Measurements from ENCODE around the gene OR13J1.

OR13J1 gene

DNA sequence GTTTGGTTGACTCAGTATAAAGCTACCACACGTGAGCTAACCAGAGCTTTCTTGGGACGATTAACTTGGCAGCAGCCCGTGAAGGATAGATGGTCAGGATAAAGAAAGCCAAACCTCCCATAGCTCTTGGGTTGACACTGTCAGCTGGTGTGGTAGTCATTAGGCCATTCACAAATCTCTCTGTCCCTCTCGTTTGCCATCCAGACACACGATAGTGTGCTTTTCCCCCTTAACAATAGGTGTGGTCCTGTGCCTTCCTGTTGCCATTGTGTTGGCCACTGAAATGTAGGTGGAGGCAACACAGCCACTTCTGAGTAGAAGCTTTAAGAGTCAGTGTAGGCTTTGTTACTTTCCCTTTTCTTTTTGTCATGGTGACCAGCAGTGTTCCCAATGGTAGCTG, 11.7 kb downstream of the OR13J1 start:
- DNase-seq (ENCODE audit: low read depth in 2 of 2), result no peak

DNA sequence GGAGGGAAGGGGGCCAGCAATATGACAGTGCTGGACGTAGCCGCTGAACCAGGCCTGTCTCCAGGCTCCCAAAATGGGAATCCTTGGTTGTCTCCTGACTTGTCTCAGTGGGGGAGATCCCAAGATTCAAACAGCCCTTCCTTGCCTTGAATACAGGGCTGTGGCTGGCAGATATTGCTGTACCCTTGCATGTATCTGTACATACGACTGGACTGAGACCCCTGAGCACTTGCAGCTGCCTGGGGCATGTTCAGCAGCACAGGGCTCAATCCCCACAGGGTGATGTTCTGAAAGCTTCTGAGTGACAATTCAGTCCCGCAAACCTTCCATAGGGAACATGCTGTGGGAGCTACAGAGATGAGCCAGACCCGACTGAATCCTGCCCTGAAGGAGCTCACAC, 13.3 kb downstream of the OR13J1 start:
- no peak for DNase-seq (ENCODE audit: low read depth in 2 of 2)

DNA sequence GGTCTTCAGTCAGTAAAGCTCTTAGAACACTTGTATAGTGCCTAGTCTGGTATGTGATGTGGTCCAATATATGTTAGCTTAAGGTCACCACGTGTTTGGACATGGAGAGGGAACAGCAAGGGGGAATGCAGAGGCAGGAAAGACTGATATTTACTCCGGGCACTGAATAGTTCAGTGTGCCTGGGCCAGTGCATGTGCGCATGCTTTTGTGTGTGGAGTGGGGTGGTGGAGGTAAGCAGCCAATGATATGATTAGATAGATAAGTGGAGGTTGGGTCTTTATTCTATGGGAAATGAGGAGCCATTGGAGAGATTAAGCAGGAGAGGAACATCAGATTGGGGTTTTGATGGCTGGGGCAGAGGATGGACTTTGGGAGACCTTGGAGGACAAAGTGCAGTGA, 14.0 kb downstream of the OR13J1 start:
- DNase-seq (ENCODE audit: low read depth in 2 of 2), result no peak

DNA sequence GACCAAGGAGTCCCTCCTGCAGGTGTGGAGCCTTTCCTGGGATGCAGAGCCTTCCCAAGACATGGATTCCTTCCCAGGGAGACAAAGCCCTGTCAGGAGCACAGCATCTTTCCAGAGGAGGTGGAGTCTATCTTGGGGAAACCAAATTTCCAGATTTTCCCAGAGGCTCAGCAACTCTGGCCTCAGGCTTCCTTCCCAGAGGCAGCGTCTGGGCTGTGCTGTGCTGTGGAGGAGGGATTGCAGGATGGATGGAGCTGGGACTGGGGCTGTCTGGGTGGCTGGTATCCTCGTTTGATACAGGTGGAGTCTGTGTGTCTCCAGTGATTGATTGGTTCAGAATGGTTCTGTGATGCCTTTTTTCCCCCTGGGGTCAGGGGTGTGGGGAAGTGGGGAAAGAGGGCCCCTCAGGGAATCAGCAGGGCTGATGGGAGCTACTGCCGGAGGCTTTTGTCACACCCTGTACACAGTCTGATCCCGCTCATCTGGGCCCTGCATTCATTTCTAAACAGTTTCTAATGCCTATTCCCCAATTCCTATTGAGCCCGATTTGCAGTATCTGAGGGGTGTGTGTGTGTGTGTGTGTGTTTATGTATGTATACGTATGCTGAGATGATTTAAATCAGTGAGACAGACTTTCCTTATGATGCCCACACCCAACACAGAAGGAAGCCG, 16.0 kb downstream of the OR13J1 start:
- DNase-seq (ENCODE audit: low read depth in 2 of 2), result no peak

DNA sequence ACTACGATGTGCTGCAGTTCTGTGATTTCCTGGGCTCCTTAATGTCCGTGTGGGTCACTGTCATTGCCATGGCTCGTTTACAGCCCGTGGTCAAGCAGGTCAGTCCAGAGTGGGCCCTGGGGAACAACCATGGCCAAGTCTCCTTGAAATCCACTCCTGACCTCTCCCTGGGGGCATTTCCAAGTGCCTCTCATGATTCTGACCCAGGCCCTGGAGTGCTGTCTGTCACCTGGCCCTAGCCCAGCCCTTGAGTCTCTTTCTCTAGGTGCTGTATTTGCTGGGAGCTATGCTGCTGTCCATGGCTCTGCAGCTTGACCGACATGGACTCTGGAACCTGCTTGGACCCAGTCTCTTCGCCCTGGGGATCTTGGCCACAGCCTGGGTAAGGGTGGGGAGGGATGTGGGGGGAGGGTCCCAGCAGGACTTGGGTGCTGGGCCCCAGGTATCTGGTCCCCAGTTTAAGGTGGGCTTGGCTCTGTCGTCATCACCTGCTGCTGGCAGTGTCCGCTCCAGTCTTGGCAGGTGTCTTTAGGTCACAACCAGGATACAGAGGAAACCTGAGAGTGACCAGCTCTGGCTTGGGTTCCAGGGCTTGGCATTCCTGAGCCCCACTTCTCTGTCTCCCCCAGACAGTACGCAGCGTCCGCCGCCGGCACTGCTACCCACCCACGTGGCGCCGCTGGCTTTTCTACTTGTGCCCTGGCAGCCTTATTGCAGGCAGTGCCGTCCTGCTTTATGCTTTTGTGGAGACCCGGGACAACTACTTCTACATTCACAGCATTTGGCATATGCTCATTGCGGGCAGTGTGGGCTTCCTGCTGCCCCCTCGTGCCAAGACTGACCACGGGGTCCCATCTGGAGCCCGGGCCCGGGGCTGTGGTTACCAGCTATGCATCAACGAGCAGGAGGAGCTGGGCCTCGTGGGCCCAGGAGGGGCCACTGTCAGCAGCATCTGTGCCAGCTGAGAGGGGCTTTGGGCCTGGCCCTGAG, 17.0 kb downstream of the OR13J1 start:
- no peak for DNase-seq (ENCODE audit: low read depth in 2 of 2)

DNA sequence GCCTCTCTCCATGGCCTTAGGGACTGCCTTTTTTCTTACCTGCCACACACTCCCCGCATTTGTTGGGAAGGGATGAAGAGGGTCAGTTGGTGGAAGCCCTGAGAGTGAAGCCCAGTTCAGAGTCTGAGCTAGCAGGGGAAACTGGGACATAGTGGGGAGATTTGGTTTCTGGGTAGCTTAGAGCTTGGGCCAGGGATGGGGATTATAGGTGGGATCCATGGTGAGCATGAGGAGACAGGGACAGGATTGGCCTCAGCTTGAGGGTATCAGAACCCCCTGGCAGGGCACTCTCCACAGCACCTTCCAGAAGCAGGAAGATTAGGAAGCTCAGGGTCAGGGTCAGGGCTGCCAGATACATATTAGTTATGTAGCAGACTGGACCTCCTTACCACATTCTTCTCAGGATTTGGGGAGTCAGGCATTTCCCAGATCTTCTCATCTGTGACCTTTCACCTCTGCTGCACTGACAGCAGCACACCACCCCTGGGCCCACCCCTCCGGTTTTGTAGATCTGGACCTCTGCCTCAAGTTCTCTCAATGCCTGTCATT, 17.9 kb downstream of the OR13J1 start:
- DNase-seq (ENCODE audit: low read depth in 2 of 2), result no peak

DNA sequence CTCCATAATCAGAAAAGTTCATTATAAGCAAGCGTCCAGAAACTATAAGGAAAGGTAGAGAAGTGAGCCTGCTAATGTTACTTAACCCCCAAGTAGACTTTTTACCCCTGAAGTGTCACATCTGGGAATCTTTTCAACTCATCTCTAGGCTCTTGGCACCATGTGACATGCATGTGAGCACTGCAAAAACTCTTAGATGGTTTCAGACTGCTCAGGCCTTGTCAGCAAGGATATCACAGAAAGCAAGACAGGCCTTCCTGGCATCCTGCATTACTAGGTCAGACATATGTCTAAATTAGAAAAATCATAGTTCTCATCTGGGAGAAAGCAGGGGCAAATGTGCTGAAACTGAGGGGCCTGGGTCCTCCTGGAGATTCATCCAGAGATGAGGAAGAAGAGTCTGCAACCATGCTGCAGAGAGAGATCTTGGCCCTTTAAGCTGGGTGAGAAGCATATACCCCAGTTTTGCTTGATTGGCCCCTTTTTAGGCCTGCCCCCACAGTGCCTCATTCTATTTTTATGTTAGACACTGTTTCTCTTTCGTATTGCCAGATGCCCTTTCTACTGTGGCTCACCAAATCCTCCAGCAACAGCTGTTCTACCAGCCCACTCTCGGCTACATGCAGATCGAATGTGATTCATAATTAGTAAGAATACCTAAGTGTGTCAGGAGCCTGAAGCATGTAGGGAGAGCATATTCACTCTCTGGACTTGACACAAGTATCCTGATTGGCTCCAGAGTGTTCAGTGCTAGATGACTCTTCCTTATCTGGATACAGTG, 22.2 kb downstream of the OR13J1 start:
- no peak for DNase-seq (ENCODE audit: low read depth in 2 of 2)

DNA sequence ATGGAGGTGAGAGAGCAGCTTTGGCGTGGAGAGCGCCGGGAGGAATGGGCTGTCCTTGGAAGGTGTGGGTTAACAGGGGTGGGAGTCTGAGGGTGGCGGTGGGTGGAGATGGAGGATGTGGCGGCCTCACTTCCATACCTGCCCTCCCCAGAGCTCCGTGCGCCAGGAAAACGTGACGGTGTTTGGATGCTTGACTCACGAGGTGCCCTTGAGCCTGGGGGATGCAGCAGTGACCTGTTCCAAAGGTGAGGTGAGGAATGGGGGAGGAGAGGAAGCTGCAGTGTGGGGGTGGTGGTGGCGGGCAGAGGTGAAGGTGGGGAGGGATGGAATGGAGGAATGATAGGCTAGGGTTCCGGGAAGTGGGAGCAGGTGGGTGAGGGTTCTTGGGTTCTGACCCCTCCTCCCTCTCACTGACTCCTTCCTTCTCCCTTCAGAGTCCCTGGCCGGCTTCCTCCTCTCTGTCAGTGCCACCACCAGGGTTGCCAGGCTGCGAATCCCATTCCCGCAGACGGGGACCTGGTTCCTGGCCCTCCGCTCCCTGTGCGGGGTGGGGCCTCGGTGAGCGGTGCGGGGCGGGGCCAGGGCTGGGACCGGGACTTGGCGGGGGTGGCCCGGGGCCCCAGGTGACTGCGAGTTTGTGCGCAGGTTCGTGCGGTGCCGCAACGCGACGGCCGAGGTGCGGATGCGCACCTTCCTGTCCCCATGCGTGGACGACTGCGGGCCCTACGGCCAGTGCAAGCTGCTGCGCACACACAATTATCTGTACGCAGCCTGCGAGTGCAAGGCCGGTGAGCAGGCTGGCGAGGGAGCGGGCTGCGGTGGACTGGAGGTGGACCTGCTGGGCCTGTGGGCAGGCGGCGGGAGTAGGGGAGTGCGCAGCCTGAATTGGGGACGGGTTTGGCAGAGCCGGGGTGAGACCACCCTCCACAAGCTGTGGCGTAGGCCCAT, 24.1 kb downstream of the OR13J1 start:
- DNase-seq (ENCODE audit: low read depth in 2 of 2), result no peak

DNA sequence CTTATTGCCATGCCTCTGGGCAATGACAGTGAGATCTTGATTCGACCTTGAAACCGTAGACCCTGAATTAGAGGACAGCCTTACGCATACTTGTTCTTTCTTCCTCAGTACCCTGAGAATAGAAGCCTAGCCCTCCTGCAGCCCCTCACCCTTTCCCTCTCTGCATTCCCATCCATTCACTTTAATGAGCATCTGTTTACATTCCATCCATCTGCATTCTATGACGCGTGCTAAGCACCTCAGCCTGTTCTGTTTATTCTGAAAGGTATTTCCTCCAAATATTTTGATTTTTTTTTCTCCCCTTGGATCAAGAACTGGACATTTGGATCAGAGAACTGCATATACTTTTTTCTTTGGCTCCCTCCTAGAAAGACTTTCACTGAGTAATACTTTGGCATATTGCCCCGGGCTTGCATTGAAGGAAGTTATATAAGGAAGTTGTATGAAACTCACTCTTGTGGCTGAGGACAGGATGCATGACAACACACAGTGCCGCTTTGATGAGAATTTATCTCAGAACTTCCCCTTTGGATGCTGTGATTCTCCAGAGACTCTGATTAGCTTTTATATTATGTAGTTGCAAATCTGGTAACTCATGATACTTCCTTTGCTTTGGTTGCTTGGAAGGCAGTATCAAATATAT, 25.5 kb downstream of the OR13J1 start:
- no peak for DNase-seq (ENCODE audit: low read depth in 2 of 2)

DNA sequence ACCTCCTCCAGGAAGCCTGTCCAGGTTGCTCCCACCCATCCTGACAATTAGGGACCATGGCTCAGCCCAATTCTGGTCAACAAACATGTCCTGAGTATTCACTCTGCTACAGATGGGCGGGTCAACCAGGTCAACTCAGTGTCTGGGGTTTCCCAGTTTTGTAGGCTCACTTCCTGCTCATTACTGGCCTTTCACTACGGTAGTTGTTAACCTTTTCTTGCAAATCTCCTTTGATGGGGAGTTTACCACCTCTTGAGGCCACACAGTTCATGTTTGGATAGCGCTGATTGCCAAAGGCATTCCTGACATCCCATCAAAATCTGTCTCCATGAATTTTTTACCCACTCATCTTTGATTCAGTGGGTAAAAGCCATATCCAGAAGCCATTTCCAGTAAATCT, 27.4 kb downstream of the OR13J1 start:
- DNase-seq (ENCODE audit: low read depth in 2 of 2), result no peak

DNA sequence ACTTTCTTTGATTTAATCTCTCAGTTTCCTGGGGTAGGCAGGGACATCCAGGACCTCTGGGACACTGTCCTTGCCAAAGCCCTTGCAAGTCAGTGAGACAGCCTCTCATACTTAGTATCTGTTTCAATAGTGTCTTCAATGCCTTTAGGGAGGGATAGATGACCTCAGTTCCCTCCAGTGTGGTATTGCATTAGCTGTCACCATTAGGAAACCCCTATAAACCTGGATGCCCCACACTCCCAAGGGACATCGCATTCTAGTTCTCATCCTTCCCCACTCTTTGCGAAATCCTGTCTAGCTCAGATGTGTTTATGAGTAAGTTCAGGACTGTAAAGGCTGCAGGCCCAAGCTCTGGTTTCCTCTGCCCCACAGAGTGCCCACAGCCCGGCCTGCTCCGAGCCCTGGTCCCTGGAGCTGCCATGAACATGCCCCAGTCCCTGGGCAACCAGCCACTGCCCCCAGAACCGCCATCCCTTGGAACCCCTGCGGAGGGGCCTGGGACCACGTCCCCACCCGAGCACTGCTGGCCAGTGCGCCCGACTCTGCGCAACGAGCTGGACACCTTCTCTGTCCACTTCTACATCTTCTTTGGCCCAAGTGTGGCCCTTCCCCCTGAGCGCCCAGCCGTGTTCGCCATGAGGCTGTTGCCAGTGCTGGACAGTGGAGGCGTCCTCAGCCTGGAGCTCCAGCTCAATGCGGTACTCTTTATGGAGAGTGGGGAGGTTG, 28.0 kb downstream of the OR13J1 start:
- no peak for DNase-seq (ENCODE audit: low read depth in 2 of 2)

DNA sequence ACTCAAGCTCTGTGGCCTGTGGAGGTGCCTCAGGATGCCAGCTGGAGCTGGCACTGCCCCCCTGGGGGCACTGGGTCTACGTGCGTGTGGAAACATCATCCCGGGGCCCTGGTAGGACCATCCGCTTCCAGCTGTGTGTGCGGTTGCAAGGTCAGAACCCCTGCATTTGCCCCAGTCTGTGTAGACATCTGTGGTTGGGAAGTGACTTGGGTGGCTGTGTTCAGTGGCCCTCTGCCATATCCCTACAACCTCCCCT, 28.6 kb downstream of the OR13J1 start:
- DNase-seq (ENCODE audit: low read depth in 2 of 2), result no peak

DNA sequence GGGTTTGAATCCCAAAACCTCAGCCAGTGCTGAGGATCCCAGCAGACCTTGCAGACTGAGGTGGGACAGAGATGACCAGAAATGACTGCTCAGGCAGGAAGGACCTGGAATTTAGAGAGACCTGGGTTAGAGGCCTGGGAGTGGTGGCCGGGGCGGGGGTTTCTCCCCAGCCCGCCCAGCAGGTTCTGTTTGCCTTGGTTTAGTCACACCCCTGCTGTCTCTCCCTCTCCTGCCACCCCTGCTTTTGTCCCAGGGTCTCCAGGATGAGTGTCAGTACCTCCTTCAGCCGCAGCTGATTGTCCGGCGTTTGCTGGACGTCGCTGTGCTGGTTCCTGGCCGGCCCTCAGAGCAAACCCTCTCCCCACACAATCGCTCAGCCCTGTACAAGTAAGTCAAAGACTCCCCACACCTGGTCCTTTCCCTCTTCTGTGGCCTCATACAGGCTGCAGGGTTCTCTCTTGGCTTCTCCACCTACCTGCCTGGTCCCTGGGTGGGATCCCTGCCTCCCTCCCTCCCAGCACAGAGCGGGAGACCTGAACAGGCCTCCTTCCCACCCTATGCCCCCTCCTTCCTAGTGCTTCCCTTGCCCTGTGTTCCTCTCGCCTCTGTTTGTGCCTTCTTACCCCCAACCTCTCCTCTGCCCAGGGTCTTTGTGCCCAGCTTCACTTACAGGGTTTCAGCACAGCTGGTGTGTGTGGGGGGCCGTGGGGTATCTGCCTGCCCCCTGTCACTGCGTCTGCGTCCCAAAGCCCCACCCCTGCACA, 29.1 kb downstream of the OR13J1 start:
- no peak for DNase-seq (ENCODE audit: low read depth in 2 of 2)

DNA sequence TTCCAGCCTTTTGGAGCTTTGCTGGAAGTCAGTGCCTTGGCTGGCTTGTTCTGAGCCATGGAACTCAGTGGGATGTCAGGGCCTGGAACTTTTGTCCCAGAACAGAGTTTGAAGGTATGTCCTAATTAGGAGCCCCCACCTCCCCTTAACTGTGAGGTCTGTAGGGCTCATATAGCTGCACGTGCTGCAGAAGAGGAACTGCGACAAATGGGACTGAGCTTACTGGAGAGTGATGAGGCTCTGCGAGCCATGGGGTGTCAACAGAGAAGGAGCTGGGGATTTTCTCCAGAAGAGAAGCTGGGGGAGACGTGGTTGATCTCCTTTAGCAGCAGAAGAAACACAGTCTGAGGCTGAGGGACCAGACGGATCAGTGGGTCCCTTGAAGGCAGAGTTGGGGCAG, 30.3 kb downstream of the OR13J1 start:
- no peak for DNase-seq (ENCODE audit: low read depth in 2 of 2)

DNA sequence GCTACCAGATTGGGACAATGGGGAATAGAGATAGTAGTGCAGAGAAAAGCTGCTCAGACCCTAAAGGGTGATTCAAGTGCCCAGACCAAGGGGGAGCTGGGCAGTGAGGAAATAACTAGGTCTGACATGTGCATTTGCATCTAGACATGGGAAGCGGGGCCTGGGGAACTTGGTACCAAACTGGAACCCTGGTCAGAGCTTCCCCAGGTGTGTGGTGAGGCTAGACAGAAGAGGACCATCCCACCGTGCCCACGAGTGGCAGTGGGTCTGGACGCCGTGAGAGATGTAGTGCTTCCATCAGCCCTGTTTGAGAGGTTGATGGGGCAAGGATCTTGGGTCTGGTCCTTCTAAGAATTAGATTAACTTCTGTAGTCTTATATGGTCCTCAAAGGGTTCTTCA, 33.6 kb downstream of the OR13J1 start:
- DNase-seq (ENCODE audit: low read depth in 2 of 2), result no peak

DNA sequence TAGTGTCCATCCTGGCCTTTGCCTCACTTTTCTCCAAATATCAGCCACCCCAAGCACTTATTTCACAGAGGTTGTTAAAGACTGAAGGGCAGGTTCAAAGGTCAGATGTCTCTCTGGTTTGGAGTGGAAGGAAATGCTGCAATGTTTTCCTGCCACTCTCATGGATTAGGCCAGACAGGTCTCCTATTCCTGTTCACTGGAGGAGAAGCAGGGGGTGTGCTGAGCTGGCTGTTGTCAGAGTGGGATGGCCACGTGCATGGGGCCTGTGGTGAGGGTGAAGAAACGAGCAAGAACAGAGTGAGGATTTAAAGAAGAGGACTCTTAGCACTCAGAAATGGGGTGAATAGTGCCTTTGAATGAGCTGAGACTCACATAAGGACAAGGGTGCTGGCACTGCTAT, 34.4 kb downstream of the OR13J1 start:
- no peak for DNase-seq (ENCODE audit: low read depth in 2 of 2)

DNA sequence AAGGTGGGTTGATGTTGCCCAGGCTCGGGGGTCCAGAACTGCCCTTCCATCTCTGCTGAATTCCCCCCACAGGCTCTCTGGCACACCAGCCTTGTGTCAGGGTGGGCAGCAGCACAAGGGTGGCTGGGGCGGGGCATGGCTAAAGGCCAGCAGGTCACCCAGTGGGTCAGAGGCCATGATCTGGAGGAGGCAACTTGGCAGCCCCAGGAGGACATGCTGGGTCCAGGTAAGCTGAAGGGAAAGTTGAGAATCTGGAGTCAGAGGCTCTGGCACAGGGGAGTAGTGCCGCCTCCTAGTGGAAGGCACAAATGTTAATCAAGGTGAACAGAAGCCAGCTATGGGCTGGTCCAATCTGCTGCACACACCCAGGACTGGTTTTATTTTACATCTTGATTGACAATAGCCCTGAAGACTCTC, 35.0 kb downstream of the OR13J1 start:
- DNase-seq (ENCODE audit: low read depth in 2 of 2), result no peak

DNA sequence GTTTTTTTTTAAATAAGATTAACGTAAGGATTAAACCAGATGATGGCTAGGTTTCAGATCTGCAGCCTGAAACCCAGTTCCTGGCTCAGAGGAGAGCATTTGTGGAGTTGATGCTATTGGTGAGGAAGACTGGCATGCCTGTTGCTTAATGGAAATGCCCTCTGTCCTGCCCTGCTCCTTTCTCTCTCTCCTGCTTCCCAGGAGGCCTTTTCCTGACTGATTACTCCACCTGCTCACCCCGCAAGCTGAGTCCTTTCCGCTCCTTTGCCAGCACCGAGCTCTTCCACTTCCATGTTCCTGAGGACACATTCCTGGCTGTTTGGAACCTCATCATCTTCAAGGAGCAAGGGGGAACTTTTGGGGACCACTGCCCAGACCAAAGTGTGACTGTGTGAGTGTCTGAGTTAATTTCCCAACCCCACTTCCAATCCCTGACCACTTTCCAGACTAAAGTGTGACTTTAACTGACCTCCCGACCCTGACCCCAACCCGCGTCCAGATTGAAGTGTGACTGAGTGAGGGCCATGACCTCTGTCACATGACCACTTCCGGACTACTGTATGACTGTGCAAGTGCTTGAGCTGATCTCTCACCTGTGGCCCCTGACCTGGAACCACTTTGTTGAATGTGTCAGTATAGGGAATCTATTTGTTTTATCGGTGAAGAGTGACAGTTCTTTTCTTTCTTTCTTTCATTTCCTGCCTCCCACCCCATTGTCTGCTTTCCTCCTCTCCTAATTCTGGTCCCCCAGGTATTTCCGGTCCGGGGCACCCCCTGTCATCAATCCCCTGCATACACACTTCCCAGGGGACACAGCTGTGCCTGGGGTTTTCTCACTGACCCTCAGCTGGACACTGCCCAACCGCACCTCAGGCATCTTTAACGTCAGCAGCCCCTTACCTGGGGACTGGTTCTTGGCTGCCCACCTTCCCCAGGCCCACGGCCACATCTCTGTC, 35.7 kb downstream of the OR13J1 start:
- DNase-seq (ENCODE audit: low read depth in 2 of 2), result no peak

All from activated CD8-positive, alpha-beta memory T cell treated with anti-CD3 and anti-CD28 coated beads for 4 hours (primary cell).